Astrocyte of the cerebellum (primary cell): Measurements from ENCODE around the gene INHBA.

ENCODE experiments used
- DNase-seq: peaks from one replicate; pipeline ENCODE4 v3.0.0-alpha.2; 2011; ENCODE audit warnings: low read depth
- H3K4me3 ChIP-seq: 2 replicates; pipeline ENCODE4 v1.5.1; 2011; ENCODE audit warnings: mild to moderate bottlenecking, low read depth, low read length, moderate library complexity
- CTCF ChIP-seq: IDR thresholded peaks from 2 replicates; pipeline ENCODE4 v1.5.1; 2012; ENCODE audit warnings: low read length, low read depth, moderate library complexity, mild to moderate bottlenecking; ENCODE audit errors: missing control alignments
- in situ Hi-C: cut with HindIII; loops from 2 replicates; pipeline ENCODE4 v1.10.0; 2017; ENCODE audit warnings: low sequenced_read_pairs

The INHBA gene

DNA sequence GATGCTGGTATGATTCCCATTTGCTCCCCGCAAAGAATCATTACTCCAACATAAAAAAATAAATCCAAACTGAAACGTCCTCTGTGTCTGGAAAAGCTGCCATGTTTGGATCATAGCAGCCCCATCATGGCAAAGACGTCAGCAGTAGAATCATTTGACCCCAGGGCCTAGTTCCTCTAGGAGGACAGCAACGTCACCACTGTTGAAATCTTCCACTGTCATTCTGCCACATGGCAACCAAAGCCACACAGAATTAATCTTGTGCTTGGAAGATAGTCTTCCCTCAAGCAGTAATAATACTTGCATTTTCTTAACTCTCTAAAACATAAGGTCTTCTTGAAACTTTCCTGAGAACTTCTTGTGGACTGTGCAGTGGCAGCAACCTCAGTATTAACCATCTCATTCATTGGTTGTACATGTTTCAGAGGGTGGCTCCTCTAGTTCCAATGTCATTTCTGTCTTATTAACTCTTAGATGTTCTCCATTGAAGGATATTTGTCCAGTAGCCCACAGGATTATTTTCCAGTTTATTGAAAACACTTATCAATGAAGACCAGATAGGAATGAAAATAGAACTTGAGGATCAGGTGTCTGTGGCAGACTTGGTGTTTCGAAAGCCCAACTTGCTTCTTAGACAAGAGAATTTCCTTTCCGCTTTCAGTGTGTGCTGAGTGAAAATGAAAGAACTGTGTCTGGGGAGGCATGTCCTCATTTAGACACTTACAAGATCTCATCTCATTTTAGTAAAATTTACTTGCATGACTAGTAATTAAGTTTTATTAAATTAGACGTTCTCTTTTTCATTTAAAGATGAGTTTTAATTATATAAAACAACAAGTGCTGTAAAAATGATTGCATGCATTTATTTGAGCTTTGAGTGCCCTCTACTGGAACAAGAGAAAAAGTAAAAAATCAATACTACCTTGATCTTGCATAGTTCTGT lies 28.9 kb upstream of the INHBA start:
- H3K4me3 ChIP-seq = no peak overlapping the region
- TF ChIP-seq CTCF = no peak
- in situ Hi-C loops = no loop called here

GRCh38 chr7:41730668-41731067 lies 27.8 kb upstream of the INHBA start:
- no peak overlapping the region for H3K4me3 ChIP-seq
- no peak for DNase-seq
- in situ Hi-C loops = no loop called here
- TF ChIP-seq CTCF = no peak

More for the DNA sequence above, 28.9 kb upstream of the INHBA start:
- DNase-seq = no peak

GRCh38 chr7:41730161-41730560 lies 27.3 kb upstream of the INHBA start:
- in situ Hi-C loops = no loop called here
- TF ChIP-seq CTCF = no peak
- no peak for DNase-seq
- H3K4me3 ChIP-seq = no peak overlapping the region

DNA sequence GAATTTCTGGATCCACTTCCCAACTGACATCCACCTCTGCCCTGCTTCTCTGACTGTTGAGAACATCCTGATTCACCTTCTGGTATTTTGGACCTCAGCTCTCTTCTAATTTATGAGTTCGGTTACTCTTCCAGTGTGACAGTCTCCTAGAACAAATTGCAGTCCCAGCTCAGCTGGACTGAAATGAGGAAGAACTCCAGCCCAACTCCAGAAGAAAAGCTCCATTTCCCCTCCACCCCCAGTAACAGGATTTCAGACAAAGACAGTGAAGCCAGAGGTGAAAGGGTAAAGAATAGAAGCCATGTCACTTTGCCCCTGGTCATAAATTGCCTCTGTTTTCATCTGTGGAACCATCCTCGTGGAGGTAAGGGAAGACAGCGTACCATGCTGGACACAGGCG lies 26.2 kb upstream of the INHBA start:
- DNase-seq = no peak
- in situ Hi-C loops = no loop called here
- H3K4me3 ChIP-seq = no peak overlapping the region
- no peak for TF ChIP-seq CTCF

DNA sequence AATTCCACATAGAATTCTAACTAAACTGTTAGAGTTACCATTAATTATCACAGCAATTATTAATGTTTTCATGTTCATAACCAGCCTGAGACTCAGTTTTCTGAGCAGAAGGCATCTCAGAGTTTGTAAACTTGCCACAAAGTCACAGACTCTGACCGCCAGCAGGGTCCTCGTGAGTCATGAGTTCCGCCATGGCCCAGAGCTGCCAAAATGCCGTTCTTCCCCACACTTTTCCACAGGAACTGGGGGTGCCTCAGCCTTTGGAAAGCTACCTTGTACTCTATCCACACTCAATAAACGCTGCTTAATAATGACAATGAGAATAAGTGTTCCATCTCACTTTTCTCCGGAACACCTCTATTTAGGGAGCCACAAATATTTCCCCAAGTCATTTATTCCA lies 22.1 kb upstream of the INHBA start:
- in situ Hi-C loops = no loop called here
- no peak for DNase-seq
- no peak overlapping the region for H3K4me3 ChIP-seq
- TF ChIP-seq CTCF = no peak

GRCh38 chr7:41720886-41721285 lies 18.0 kb upstream of the INHBA start:
- TF ChIP-seq CTCF = no peak
- in situ Hi-C loops = no loop called here
- no peak overlapping the region for H3K4me3 ChIP-seq
- DNase-seq = no peak
